ENCODE data around the gene GSDMA. TPM values are rescaled to one million over a fixed set of nuclear protein-coding genes. Genes with fewer than 3 reads are reported as not detected.

The GSDMA gene
- polyA plus RNA-seq, 4 donors = 0.49 to 3.6 (median 2.0) TPM

- no peak for DNase-seq (ENCODE audit: low read depth in 4 of 4, low spot score in 2 of 4)
Observed at GRCh38 chr17:40018211-40019121, 55.7 kb downstream of the GSDMA start.

GRCh38 chr17:40019140-40019991 is 56.6 kb downstream of the GSDMA start:
- DNase-seq (ENCODE audit: low read depth in 4 of 4, low spot score in 2 of 4) = no peak

GRCh38 chr17:40020146-40020545 is 57.3 kb downstream of the GSDMA start:
- DNase-seq (ENCODE audit: low read depth in 4 of 4, low spot score in 2 of 4) = no peak

- no peak for DNase-seq (ENCODE audit: low read depth in 4 of 4, low spot score in 2 of 4)
Observed at GRCh38 chr17:40021451-40021971, 58.7 kb downstream of the GSDMA start.

- no peak for DNase-seq (ENCODE audit: low read depth in 4 of 4, low spot score in 2 of 4)
Observed at GRCh38 chr17:40022497-40022896, 59.7 kb downstream of the GSDMA start.

GRCh38 chr17:40022961-40023541 is 60.2 kb downstream of the GSDMA start:
- DNase-seq (ENCODE audit: low read depth in 4 of 4, low spot score in 2 of 4) = no peak

- DNase-seq (ENCODE audit: low read depth in 4 of 4, low spot score in 2 of 4) = no peak
Observed at GRCh38 chr17:40023590-40024292, 60.9 kb downstream of the GSDMA start.

- no peak for DNase-seq (ENCODE audit: low read depth in 4 of 4, low spot score in 2 of 4)
Observed at GRCh38 chr17:40024901-40025300, 62.1 kb downstream of the GSDMA start.

- DNase-seq (ENCODE audit: low read depth in 4 of 4, low spot score in 2 of 4) = no peak
Observed at GRCh38 chr17:40025559-40025958, 62.8 kb downstream of the GSDMA start.

GRCh38 chr17:40025991-40026815 is 63.4 kb downstream of the GSDMA start:
- DNase-seq (ENCODE audit: low read depth in 4 of 4, low spot score in 2 of 4) = no peak

- DNase-seq (ENCODE audit: low read depth in 4 of 4, low spot score in 2 of 4) = peak in 3 of 4 donors; percentile 36 to 72 (median 50)
Observed at GRCh38 chr17:40026816-40027613, 64.2 kb downstream of the GSDMA start.

Other genes with a start within 250 kb of the GSDMA start
- 10 to 100 TPM; 32.3 to 44.6 (median 36.6) TPM for gene MIEN1, start 232.5 kb upstream of the GSDMA start, polyA plus RNA-seq (ENCODE audit: insufficient read length in 4 of 4)
- 10 to 100 TPM; 30.0 to 52.1 (median 37.1) TPM for gene GRB7, start 225.1 kb upstream of the GSDMA start, polyA plus RNA-seq (ENCODE audit: insufficient read length in 4 of 4)
- gene IKZF3, start 98.7 kb upstream of the GSDMA start, polyA plus RNA-seq (ENCODE audit: insufficient read length in 4 of 4) = under 1 TPM; 0.14 to 0.33 (median 0.25) TPM
- gene ZPBP2, start 94.8 kb upstream of the GSDMA start, polyA plus RNA-seq (ENCODE audit: insufficient read length in 4 of 4) = not detected
- 10 to 100 TPM in 2 of 4 donors, 1 to 10 TPM in 2; 6.3 to 31.4 (median 19.2) TPM for gene GSDMB, start 44.4 kb upstream of the GSDMA start, polyA plus RNA-seq (ENCODE audit: insufficient read length in 4 of 4)
- 100 to 1,000 TPM in 2 of 4 donors, 10 to 100 TPM in 2; 84.0 to 115 (median 96.1) TPM for gene ORMDL3, start 35.4 kb upstream of the GSDMA start, polyA plus RNA-seq (ENCODE audit: insufficient read length in 4 of 4)
- under 1 TPM in 1 of 4 donors, not detected in 3; 0.17 TPM for gene LRRC3C, start 35.3 kb upstream of the GSDMA start, polyA plus RNA-seq (ENCODE audit: insufficient read length in 4 of 4)
- gene PSMD3, start 17.8 kb downstream of the GSDMA start, polyA plus RNA-seq (ENCODE audit: insufficient read length in 4 of 4) = 100 to 1,000 TPM; 103 to 127 (median 117) TPM
- gene CSF3, start 52.4 kb downstream of the GSDMA start, polyA plus RNA-seq (ENCODE audit: insufficient read length in 4 of 4) = not detected
- 100 to 1,000 TPM in 2 of 4 donors, 10 to 100 TPM in 2; 83.3 to 152 (median 114) TPM for gene MED24, start 91.4 kb downstream of the GSDMA start, polyA plus RNA-seq (ENCODE audit: insufficient read length in 4 of 4)
- gene THRA, start 100.0 kb downstream of the GSDMA start, polyA plus RNA-seq (ENCODE audit: insufficient read length in 4 of 4) = 10 to 100 TPM; 44.5 to 61.0 (median 57.8) TPM
- gene NR1D1, start 137.6 kb downstream of the GSDMA start, polyA plus RNA-seq (ENCODE audit: insufficient read length in 4 of 4) = 1 to 10 TPM; 3.7 to 4.7 (median 3.7) TPM
- gene MSL1, start 159.0 kb downstream of the GSDMA start, polyA plus RNA-seq (ENCODE audit: insufficient read length in 4 of 4) = 100 to 1,000 TPM; 126 to 181 (median 166) TPM
- 100 to 1,000 TPM in 2 of 4 donors, 10 to 100 TPM in 2; 88.0 to 124 (median 101) TPM for gene CASC3, start 177.5 kb downstream of the GSDMA start, polyA plus RNA-seq (ENCODE audit: insufficient read length in 4 of 4)
- 10 to 100 TPM in 2 of 4 donors, 1 to 10 TPM in 2; 6.3 to 17.1 (median 11.3) TPM for gene RAPGEFL1, start 214.5 kb downstream of the GSDMA start, polyA plus RNA-seq (ENCODE audit: insufficient read length in 4 of 4)